Activated CD4-positive, alpha-beta memory T cell treated with anti-CD3 and anti-CD28 coated beads for 36 hours (primary cell): ENCODE measurements around the gene OR10A4. TPM values are rescaled to one million over a fixed set of nuclear protein-coding genes. Genes with fewer than 3 reads are reported as not detected.
"Not testable (repeated sequence)": the region's sequence is repeated elsewhere in the genome, so short reads cannot be mapped to it uniquely, and the experiment has no call there.

Source experiments
- CTCF ChIA-PET: fragments of 350-600 bp; sonication (Branson Sonifier 250); formaldehyde crosslinking; loops from one replicate; lab custom pipeline; 2021; ENCODE audit warnings: antibody characterized with exemption, inconsistent platforms; lab: Charles Lee
- POLR2A ChIA-PET: fragments of 350-600 bp; sonication (Branson Sonifier 250); formaldehyde crosslinking; loops from one replicate; lab custom pipeline; 2021; ENCODE audit warnings: antibody characterized with exemption; lab: Charles Lee
- DNase-seq: peaks from one replicate; pipeline ENCODE4 v3.0.0-alpha.2; 2020
- H3K27ac Mint-ChIP-seq: one replicate; pipeline ENCODE4 v1.8.0; 2021; ENCODE audit warnings: mixed read lengths
- H3K27me3 Mint-ChIP-seq: one replicate; pipeline ENCODE4 v1.8.0; 2021; ENCODE audit warnings: mixed read lengths
- H3K36me3 Mint-ChIP-seq: one replicate; pipeline ENCODE4 v1.8.0; 2021; ENCODE audit warnings: mixed read lengths
- H3K4me1 Mint-ChIP-seq: one replicate; pipeline ENCODE4 v1.8.0; 2021; ENCODE audit warnings: low read depth, mixed read lengths
- H3K4me3 Mint-ChIP-seq: one replicate; pipeline ENCODE4 v1.8.0; 2021; ENCODE audit warnings: mild to moderate bottlenecking, mixed read lengths
- H3K9me3 Mint-ChIP-seq: one replicate; pipeline ENCODE4 v1.8.0; 2021; ENCODE audit warnings: mixed read lengths
- intact Hi-C: fragments of 100-400 bp; cut with micrococcal nuclease; formaldehyde crosslinking; loops from one replicate; pipeline ENCODE4 v1.15.1; 2023
- total RNA-seq, 2 experiments: library from RNA; stranded (reverse); gene quantifications; one replicate each; pipeline ENCODE4 v1.2.3, GENCODE V29; 2021

The OR10A4 gene
- total RNA-seq, 2 experiments from 2014 or later, result not detected

DNA sequence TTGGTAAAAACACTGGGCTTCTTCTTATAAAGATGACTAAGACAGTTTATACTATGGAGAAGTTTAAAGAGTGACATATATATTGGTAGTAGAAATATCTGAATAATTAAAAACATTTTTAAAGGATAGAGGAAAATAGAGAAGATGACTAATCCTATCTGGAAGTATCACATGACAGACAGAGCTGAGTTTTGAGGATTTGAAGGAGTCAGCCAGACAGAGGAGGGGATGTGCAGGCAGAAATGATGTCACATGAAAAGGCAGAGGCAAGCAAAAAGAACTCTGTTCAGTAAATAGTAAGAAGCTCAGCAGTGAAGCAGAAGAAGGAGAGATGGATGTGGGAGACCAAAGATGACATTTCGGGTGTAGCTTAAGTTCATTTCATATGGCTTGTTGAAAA is 12.0 kb upstream of the OR10A4 start:
- POLR2A ChIA-PET, result no interaction called here
- Mint-ChIP-seq H3K4me1 (no peaks in the 10 kb centered on the region), H3K27ac (no peak overlapping the region), H3K27me3 (peaks cover 7% of the 10 kb centered on the region), H3K9me3 (peaks cover 1% of the 10 kb centered on the region), H3K36me3 (no peaks in the 10 kb centered on the region), H3K4me3 (no peak overlapping the region)
- CTCF ChIA-PET, result interaction anchor here (1.3 kb wide), 1 partner anchor 52 kb away, joined by 4 read pairs; no protein-coding TSS in a partner anchor
- DNase-seq, result no peak
- intact Hi-C loops, result no loop called here

DNA sequence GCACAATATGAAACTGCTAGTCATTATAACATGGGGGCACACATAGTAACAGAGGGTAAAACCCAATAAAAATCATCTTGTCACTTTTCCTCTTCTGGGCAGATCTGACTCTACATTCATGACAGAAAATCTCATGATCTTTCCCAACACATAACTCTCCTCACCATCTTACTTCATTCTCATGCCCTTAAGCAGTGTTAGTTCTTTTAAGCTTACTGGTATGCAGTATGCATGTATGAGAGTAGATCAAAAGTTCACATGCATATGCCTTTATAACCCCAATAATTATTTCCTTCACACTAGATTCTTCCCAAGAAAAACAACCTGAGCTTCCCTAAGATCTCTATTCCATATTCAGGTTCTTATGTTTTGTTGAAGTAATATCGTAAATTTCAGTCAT is 5.1 kb upstream of the OR10A4 start:
- intact Hi-C loops, result no loop called here
- Mint-ChIP-seq H3K4me3 (no peak overlapping the region), H3K9me3 (no peaks in the 10 kb centered on the region), H3K36me3 (no peaks in the 10 kb centered on the region), H3K4me1 (no peaks in the 10 kb centered on the region), H3K27ac (no peak overlapping the region), H3K27me3 (peaks cover 8% of the 10 kb centered on the region)
- ChIA-PET CTCF (interaction anchor here (1.2 kb wide), 1 partner anchor 59 kb away, joined by 5 read pairs; no protein-coding TSS in a partner anchor), POLR2A (no interaction called here)
- no peak for DNase-seq

DNA sequence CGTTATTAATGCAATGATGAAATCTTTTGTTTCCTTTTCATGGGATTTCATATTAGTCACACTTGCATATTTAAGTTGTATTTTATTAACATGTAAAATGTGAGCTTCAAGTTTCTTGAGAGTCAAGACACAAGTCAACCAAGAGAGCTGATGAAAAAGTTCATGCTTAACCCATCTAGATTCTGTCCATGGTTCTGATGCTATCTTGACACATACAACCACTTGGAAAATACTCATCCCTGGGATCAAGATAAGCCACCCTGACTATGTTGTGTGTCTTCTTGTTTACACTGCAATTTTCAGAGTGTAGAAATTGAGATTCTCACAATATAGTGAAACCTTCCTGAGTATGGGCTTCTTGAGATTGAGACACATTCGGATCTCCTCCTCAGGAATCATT is 664 bp upstream of the OR10A4 start:
- DNase-seq, result no peak
- Mint-ChIP-seq H3K9me3 (no peaks in the 10 kb centered on the region), H3K4me3 (no peak overlapping the region), H3K27ac (no peak overlapping the region), H3K36me3 (no peaks in the 10 kb centered on the region), H3K27me3 (peaks cover 7% of the 10 kb centered on the region), H3K4me1 (no peaks in the 10 kb centered on the region)
- ChIA-PET POLR2A (no interaction called here), CTCF (no interaction called here)
- intact Hi-C loops, result no loop called here

DNA sequence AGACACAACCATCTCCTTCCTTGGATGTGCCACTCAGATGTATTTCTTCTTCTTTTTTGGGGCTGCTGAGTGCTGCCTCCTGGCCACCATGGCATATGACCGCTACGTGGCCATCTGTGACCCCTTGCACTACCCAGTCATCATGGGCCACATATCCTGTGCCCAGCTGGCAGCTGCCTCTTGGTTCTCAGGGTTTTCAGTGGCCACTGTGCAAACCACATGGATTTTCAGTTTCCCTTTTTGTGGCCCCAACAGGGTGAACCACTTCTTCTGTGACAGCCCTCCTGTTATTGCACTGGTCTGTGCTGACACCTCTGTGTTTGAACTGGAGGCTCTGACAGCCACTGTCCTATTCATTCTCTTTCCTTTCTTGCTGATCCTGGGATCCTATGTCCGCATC is 489 bp downstream of the OR10A4 start:
- H3K27me3 Mint-ChIP-seq, result peaks cover 3% of the 10 kb centered on the region
- H3K36me3 Mint-ChIP-seq, result no peaks in the 10 kb centered on the region
- ChIA-PET POLR2A (no interaction called here), CTCF (no interaction called here)
- intact Hi-C loops, result no loop called here
- H3K4me3 Mint-ChIP-seq, result no peak overlapping the region
- no peaks in the 10 kb centered on the region for H3K9me3 Mint-ChIP-seq
- no peak overlapping the region for H3K27ac Mint-ChIP-seq
- no peak for DNase-seq
- H3K4me1 Mint-ChIP-seq, result no peaks in the 10 kb centered on the region

DNA sequence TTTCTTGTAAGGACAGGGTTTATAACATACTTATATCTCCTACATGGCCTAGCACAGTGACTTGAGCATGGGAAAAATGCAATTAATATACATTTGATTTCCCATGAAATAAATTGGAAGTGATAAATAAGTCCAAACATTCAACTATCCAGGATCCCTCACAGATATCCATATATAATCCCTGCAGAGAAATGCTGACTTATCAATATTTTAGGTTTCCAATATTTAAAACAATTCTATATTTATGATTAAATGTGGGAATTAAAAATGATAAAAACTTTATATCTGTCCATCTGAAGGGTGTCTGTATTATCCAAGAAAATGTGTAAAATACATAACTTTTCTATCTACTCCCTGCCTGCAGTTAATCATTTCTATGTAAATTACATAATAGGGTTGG is 6.3 kb downstream of the OR10A4 start:
- Mint-ChIP-seq H3K27ac (no peak overlapping the region), H3K4me1 (no peaks in the 10 kb centered on the region), H3K9me3 (no peaks in the 10 kb centered on the region), H3K4me3 (no peak overlapping the region), H3K27me3 (peaks cover 4% of the 10 kb centered on the region), H3K36me3 (no peaks in the 10 kb centered on the region)
- intact Hi-C loops, result no loop called here
- no peak for DNase-seq
- CTCF ChIA-PET, result no interaction called here
- POLR2A ChIA-PET, result no interaction called here

DNA sequence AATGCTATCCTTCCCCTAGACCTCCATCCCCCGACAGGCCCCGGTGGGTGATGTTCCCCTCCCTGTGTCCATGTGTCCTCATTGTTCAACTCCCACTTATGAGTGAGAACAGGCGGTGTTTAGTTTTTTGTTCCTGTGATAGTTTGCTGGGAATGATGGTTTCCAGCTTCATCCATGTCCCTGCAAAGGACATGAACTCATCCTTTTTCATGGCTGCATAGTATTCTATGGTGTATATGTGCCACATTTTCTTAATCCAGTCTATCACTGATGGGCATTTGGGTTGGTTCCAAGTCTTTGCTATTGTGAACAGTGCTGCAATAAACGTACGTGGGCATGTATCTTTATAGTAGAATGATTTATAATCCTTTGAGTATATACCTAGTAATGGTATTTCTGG is 11.3 kb downstream of the OR10A4 start:
- POLR2A ChIA-PET, H3K27ac Mint-ChIP-seq, H3K4me1 Mint-ChIP-seq, H3K27me3 Mint-ChIP-seq, DNase-seq, CTCF ChIA-PET, H3K4me3 Mint-ChIP-seq, intact Hi-C loops, H3K9me3 Mint-ChIP-seq, H3K36me3 Mint-ChIP-seq: not testable (repeated sequence)

DNA sequence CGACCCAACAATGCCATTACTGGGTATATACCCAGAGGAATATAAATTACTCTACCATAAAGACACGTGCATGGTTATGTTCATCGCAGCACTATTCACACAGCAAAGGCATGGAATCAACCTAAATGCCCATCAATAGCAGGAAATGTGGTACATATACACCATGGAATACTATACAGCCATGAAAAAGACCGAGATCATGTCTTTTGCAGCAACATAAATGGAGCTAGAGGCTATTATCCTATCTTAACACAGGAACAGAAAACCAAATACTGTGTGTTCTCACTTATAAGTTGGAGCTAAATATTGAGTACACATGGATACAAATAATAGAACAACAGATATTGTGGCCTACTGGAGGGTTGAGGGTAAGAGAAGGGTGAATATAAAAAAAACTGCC is 12.4 kb downstream of the OR10A4 start:
- Mint-ChIP-seq H3K27ac (no peak overlapping the region), H3K4me3 (no peak overlapping the region), H3K4me1 (no peaks in the 10 kb centered on the region), H3K9me3 (no peaks in the 10 kb centered on the region), H3K36me3 (no peaks in the 10 kb centered on the region), H3K27me3 (peaks cover 5% of the 10 kb centered on the region)
- ChIA-PET CTCF (interaction anchor here (0.7 to 1.3 kb wide), 2 partner anchors 76 to 89 kb away, joined by 4 read pairs; no protein-coding TSS in a partner anchor), POLR2A (no interaction called here)
- intact Hi-C loops, result no loop called here
- DNase-seq, result no peak

DNA sequence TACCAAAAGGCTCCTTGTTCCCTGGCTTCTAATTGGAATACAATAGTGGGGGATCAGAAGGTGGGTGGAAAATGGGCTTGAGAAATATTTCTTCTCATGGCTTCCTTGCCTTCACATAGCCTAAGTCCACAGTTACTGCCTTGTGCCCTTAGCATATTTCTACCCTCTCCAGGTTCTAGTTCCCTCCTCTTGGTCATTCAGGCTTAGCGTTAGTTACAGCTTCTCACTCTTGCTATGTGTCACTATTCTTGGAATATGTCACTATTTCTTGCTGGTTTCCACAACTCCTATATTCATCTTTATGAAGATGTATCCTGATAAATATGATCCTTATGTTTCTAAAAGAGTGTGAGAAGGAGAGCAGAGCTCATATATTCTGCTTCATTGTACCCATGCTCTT is 13.4 kb downstream of the OR10A4 start:
- Mint-ChIP-seq H3K4me3 (no peak overlapping the region), H3K36me3 (no peaks in the 10 kb centered on the region), H3K27me3 (peaks cover 5% of the 10 kb centered on the region), H3K9me3 (no peaks in the 10 kb centered on the region), H3K27ac (no peak overlapping the region), H3K4me1 (no peaks in the 10 kb centered on the region)
- intact Hi-C loops, result no loop called here
- no peak for DNase-seq
- ChIA-PET CTCF (interaction anchor here (0.6 to 1.3 kb wide), 2 partner anchors 77 to 133 kb away, joined by 4 read pairs; no protein-coding TSS in a partner anchor), POLR2A (no interaction called here)

DNA sequence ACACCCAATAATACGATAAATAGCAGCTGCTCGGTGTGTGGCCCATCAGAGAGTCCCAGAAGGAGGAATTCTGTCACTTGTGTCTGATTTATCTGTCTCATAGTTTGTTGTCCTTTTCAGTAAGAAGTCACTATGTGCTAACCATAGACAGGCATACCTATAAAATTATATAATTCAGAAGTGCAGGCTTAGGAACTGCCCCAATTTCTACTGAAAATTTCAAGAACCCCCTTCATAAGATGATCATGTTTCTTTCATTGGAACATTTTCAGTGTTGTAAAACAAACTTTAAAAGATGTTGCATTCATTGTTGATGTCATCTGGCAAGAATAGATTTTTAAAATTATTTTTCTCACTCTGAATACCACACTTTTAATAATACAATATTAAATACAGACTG is 16.0 kb downstream of the OR10A4 start, which contains the start of gene OR2D2:
Gene OR2D2 (minus strand): TSS at position 101 of the 400 bp plus-strand sequence. CDS start 0 bp downstream, at position 101.
- POLR2A ChIA-PET, result no interaction called here
- H3K27ac Mint-ChIP-seq, result no peak within 1 kb of the TSS
- H3K4me1 Mint-ChIP-seq, result no peaks in the 10 kb centered on the region
- H3K27me3 Mint-ChIP-seq, result peaks cover 5% of the 10 kb centered on the region
- H3K4me3 Mint-ChIP-seq, result no peak within 1 kb of the TSS
- no peaks in the 10 kb centered on the region for H3K36me3 Mint-ChIP-seq
- CTCF ChIA-PET, result interaction anchor here (1.0 kb wide), 1 partner anchor 80 kb away, joined by 3 read pairs; no protein-coding TSS in a partner anchor
- no peaks in the 10 kb centered on the region for H3K9me3 Mint-ChIP-seq
- no peak for DNase-seq
- intact Hi-C loops, result no loop called here

DNA sequence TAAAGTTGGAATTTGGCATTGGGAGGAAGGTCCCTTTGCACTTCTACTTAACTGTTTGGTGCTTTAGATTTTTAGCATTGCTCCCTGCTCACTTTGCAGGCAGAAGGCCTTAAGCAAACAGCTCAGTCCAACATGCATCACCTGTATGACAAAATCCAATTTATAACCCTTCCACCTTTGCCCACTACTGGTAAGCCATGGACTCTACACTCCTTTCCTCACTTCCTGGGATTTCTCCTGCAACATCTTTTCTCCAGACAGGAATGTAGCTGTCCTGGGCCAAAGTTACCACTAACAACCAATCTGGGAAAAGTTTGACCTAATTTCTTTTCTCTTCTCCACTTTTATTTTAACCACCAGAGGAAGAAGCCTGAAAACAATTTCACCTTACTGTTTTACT is 17.7 kb downstream of the OR10A4 start:
- intact Hi-C loops, result no loop called here
- no peak for DNase-seq
- Mint-ChIP-seq H3K9me3 (no peaks in the 10 kb centered on the region), H3K27ac (no peak overlapping the region), H3K36me3 (no peaks in the 10 kb centered on the region), H3K27me3 (peaks cover 7% of the 10 kb centered on the region), H3K4me1 (no peaks in the 10 kb centered on the region), H3K4me3 (no peak overlapping the region)
- CTCF ChIA-PET, result no interaction called here
- POLR2A ChIA-PET, result no interaction called here

DNA sequence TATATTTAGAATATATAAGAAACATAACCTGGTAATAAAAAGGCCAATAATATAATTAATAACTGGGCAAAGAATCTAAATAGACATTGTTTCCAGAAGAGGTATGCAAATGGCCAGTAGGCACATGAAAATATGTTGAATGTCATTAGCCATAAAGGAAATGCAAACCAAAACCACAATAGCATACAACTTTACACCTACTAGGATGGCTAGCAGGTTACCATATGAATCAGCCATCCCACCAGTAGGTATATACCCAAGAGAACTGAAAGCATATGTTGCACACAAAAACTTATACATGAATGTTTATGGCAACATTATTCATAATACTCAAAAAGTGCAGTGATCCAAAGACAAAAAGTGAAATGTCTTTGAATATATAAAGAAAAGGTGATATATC is 18.6 kb downstream of the OR10A4 start:
- Mint-ChIP-seq H3K27ac (no peak overlapping the region), H3K36me3 (no peaks in the 10 kb centered on the region), H3K4me1 (no peaks in the 10 kb centered on the region), H3K9me3 (no peaks in the 10 kb centered on the region), H3K4me3 (no peak overlapping the region), H3K27me3 (peaks cover 8% of the 10 kb centered on the region)
- intact Hi-C loops, result no loop called here
- POLR2A ChIA-PET, result no interaction called here
- DNase-seq, result no peak
- CTCF ChIA-PET, result no interaction called here

DNA sequence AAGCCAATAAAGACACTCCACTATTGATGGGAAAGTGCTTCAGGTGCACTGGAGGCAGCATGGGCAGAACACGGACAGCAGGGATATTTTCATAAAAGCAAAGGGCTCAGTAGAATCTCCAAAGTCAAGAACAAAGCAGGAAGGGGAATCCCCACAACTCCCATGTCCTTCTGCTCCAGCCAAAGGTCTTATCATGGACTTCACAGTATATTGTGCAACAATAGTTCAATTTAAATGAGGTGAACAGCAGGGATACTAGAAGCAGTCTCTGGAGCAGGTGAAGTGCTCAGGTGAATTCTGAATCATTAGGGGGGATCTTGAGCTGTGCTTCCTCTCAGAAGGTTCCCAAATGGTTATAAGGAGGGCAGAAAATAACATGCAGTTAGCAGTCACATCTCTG is 22.5 kb downstream of the OR10A4 start:
- Mint-ChIP-seq H3K27me3 (peaks cover 6% of the 10 kb centered on the region), H3K4me1 (no peaks in the 10 kb centered on the region), H3K27ac (no peak overlapping the region), H3K9me3 (no peaks in the 10 kb centered on the region), H3K4me3 (no peak overlapping the region), H3K36me3 (no peaks in the 10 kb centered on the region)
- DNase-seq, result no peak
- ChIA-PET POLR2A (no interaction called here), CTCF (no interaction called here)
- intact Hi-C loops, result no loop called here

DNA sequence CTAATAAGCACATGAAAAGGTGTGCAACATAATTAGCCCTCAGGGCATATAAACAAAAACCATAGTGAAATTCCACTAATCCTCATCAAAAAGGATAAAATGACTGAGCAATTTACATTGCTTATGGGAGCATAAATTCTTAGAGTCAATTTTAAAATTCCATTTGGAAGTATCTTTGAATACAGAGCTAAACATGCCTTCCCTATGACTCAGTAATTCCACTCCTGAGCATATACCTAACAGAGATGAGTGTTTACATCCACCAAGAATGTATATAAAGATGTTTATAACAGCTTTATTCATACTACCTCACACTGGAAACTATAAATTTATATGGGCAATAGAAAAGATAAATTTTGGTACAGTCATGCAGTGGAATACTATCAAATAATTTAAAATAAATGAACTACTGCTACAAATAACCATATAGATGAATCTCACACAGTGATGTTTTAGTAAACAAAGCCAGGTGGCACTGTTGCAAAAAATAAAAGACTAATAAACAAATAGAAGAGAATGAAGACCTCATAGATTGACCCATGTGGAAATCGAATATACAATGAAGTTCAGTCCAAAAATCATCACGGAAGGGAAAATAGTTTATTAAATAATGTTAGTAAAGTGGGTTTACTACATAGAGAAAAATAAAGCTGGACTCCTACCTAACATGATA is 24.0 kb downstream of the OR10A4 start:
- Mint-ChIP-seq H3K36me3 (no peaks in the 10 kb centered on the region), H3K27ac (no peak overlapping the region), H3K4me1 (no peaks in the 10 kb centered on the region), H3K9me3 (no peaks in the 10 kb centered on the region), H3K27me3 (peaks cover 7% of the 10 kb centered on the region), H3K4me3 (no peak overlapping the region)
- DNase-seq, result no peak
- CTCF ChIA-PET, result no interaction called here
- POLR2A ChIA-PET, result no interaction called here
- intact Hi-C loops, result no loop called here
